ENCODE measurements around the gene MFSD6.

- no peak for TF ChIP-seq POLR2A (IDR thresholded peaks at IDR 0.05; ENCODE audit: low read length)
- no peak for TF ChIP-seq GATA1 (IDR thresholded peaks at IDR 0.05; ENCODE audit: low read depth, low read length)
These were observed 42.5 kb upstream of the MFSD6 start for GRCh38 chr2:190365499-190366204.
